ENCODE data around the gene CPD.

CPD gene

GRCh38 chr17:30514895-30515596 lies 136.3 kb downstream of the CPD start:
- no peak for DNase-seq

- DNase-seq = no peak
Observed at GRCh38 chr17:30517786-30518185, 139.1 kb downstream of the CPD start.

GRCh38 chr17:30519166-30519565 lies 140.4 kb downstream of the CPD start:
- DNase-seq = no peak

Measured in femur (tissue), 1 donor.